NK-92 (cell line): ENCODE data around the gene ZSCAN5C.
"Not testable (repeated sequence)": the region's sequence is repeated elsewhere in the genome, so short reads cannot be mapped to it uniquely, and the experiment has no call there.

Source experiments
- DNase-seq: peaks from one replicate; lab custom pipeline; 2025; ENCODE audit not compliant: unreplicated experiment; lab: John Stamatoyannopoulos, UW

ZSCAN5C gene

DNA sequence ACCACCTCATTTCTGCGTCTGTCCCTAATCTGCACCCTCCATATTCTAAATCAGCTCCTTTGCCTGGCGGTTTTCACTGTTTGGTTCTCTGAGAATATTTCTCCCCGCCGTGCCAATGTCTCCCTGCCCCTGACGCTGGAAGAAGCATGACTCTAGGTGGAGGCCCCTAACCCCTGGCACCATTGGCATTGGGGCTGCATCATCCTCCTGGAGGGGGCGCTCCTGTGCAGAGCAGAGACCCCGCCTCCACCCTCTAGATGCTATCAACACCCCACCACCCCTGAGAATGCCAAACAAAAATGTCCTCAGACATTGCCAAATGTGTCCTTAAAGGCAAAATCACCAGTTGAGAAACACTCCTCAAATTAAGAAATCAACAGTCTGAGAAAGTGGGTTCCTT is 11.0 kb upstream of the ZSCAN5C start:
- no peak for DNase-seq

DNA sequence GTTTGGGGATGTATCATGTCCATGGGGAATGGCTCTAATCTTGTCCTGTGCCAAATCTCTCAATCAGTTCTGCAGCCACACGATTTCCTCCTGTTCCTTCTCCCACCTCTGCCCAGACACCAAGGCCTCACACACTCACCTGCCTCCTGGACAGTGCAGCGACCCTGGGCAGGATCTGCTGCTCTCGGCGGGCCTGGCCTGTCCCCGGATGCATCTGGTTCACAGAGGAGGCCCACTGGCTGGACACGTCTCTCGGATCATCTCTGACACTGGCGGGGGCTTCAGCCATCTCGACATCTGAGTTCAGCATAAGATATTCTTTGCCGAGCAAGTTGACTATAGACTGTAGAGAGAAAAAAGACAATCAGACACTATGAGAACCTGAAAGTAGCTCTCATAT is 10.4 kb upstream of the ZSCAN5C start:
- no peak for DNase-seq

DNA sequence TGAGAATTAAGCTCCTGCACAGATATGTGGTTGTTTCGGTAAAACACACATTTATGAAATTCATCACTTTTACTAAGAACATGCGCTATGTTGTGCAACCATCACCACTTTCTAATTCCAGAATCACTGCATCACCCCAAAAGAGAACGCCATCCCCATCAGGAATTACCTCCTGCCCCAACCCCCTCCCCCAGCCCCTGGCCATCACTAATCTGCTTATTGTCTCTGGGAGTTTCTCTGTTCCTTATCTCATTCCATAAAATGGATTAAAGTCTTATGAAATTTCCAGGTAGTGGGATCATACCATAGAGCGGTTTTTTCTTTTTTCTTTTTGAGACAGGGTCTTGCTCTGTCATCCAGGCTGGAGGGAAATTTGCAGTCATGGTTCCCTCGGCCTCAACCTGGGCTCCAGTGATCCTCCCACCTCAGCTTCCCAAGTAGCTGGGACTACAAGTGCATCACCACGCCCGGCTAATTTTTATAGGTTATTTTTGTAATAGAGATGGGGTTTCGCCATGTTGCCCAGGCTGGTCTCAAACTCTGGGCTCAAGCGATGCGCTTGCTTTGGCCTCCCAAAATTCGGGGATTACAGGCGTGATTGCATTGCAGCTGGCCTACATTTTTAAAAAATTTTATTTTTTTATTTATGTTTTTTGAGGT is 8.0 kb upstream of the ZSCAN5C start:
- DNase-seq = no peak

- DNase-seq = not testable (repeated sequence)
Observed at GRCh38 chr19:56197646-56198045, 4.4 kb upstream of the ZSCAN5C start, which contains the start of gene ZSCAN5B. Gene ZSCAN5B (minus strand): TSS chr19:56197783. CDS start chr19:56193052, 4,731 bp downstream.

DNA sequence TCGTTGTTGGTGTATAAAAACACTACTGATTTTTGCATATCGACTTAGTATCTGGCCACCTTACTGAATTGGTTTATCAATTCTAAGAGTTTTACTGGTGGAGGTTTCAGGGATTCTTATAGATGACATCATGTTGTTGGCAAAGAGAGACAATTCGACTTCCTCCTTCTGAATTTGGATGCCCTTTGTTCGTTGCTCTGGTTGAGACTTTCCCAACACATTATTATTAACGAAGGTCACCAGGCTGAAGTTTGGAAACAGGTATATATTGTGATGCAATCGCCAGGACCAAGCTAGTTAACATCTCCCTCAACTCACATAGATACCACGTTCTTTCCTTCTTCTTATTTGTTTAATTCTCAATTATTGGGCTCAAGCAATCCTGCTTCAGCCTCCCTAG is 2.4 kb upstream of the ZSCAN5C start:
- no peak for DNase-seq

- not testable (repeated sequence) for DNase-seq
Observed at GRCh38 chr19:56207581-56207980, 5.5 kb downstream of the ZSCAN5C start.

GRCh38 chr19:56209091-56209490 is 7.0 kb downstream of the ZSCAN5C start:
- no peak for DNase-seq

GRCh38 chr19:56210036-56210435 is 8.0 kb downstream of the ZSCAN5C start:
- not testable (repeated sequence) for DNase-seq

DNA sequence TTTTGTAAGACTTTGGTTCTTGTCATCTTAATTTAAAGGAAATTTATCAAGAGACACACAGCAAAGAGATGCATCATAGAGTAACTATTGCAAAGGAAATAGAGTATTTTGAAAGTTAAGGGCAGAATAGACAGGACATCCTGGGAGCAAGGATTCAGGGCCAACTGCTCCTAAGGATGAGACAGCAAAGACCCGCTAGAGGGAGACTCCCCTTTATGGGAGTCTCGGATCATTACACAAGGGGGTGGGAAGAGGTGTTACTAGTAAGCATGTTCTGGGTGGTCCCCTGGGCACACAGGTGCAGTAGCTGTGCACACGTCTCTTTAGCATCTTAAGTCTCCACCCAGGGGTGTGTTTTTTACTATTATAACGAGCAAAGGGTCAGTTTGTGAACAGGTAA is 9.6 kb downstream of the ZSCAN5C start:
- DNase-seq = no peak

DNA sequence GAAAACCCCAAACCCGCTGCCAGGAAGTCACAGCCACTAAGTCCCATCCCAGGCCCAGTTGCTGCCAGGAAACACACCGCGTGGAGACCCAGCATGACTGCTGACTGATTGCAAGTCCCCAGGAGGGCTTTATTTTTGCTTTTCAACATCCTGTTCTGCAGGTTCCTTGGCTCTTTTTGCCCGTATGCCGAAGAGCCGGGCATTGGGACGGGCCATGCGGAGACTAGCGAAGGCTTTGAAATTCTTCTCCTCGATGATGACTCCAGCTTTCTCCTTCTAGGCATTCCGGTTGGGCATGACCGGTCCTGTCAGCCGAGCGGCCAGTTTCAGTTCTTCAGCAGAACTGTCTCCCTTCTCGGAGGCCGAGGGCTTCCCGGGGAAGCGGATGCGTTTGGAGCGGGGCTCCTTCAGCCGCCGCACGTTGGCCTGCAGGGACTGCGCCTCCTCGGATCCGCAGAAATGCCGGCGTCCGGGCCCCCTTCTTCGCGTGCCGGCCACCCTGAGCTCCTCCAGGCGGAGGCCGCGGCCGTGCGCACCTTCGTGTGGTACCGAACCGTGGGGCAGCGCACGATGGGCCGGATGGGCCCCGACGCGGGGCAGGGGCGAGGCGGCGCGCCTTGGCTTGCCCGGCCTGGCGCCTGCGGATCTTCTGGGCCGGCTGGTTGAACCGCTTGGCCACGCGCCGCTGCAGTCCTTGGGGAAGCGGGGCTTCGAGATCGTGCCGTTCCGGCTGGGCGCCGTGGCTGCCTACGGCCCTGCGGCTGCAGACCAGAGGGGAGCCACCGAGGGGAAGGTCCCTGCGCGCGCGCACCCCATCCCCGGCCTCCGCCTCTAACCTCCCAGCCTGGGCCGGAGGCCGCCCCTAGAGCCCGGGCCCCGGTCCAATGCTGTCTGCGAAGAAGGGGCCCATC is 15.2 kb downstream of the ZSCAN5C start:
- DNase-seq = no peak

GRCh38 chr19:56218961-56219360 is 16.9 kb downstream of the ZSCAN5C start:
- DNase-seq = no peak

DNA sequence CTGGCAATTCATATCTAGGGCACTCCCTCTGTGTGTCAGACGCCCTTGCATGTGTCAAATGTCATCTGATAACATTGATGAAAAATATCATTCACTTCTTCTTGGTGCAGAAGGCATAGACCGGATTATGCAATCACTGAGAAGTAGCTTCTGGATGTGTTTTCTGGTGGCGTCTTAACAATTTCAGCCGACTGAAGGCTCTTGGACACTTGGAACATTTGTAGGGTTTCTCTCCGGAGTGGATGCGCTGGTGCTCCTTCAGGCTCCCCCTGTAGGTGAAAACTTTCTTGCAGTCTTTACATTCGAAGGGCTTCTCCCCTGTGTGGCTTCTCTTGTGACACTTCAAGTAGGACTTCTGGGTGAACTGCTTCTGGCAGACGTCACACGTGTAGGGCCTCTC is 19.4 kb downstream of the ZSCAN5C start:
- DNase-seq = not testable (repeated sequence)

GRCh38 chr19:56221851-56222250 is 19.8 kb downstream of the ZSCAN5C start:
- no peak for DNase-seq

GRCh38 chr19:56222901-56223300 is 20.8 kb downstream of the ZSCAN5C start:
- DNase-seq = no peak

GRCh38 chr19:56223481-56223880 is 21.4 kb downstream of the ZSCAN5C start:
- DNase-seq = no peak

DNA sequence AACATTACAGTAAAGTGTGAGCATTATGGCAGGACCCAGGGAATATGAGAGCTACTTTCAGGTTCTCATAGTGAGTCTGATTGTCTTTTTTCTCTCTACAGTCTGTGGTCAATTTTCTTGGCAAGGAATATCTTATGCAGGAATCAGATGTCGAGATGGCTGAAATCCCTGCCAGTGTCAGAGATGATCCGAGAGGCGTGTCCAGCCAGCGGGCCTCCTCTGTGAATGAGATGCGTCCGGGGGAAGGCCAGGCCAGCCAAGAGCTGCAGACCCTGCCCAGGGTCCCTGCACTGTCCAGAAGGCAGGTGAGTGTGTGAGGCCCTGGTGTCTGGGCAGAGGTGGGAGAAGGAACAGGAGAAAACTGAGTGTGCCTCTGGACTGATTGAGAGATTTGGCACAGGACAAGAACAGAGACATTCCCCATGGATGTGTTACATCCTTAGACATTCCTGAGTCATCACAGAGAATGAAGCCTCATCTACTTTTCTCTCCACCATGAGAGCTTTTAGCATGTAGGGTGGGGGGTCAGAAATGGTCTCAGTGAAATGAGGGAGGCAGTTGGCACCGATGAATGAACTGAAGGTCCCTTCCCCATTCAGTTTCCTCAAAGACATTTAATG is 43.2 kb downstream of the ZSCAN5C start:
- DNase-seq = no peak

DNA sequence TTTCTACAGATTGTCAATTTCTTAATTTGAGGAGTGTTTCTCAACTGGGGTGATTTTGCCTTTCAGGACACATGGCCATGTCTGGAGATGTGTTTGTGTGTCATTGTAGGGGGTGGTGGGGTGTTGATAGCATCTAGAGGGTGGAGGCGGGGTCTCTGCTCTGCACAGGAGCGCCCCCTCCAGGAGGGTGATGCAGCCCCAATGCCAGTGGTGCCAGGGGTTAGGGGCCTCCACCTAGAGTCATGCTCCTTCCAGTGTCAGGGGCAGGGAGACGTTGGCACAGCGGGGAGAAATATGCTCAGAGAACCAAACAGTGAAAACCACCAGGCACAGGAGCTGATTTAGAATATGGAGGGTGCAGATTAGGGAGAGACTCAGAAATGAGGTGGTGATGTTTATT is 43.7 kb downstream of the ZSCAN5C start:
- DNase-seq = not testable (repeated sequence)

GRCh38 chr19:56248736-56249338 is 46.8 kb downstream of the ZSCAN5C start:
- not testable (repeated sequence) for DNase-seq

DNA sequence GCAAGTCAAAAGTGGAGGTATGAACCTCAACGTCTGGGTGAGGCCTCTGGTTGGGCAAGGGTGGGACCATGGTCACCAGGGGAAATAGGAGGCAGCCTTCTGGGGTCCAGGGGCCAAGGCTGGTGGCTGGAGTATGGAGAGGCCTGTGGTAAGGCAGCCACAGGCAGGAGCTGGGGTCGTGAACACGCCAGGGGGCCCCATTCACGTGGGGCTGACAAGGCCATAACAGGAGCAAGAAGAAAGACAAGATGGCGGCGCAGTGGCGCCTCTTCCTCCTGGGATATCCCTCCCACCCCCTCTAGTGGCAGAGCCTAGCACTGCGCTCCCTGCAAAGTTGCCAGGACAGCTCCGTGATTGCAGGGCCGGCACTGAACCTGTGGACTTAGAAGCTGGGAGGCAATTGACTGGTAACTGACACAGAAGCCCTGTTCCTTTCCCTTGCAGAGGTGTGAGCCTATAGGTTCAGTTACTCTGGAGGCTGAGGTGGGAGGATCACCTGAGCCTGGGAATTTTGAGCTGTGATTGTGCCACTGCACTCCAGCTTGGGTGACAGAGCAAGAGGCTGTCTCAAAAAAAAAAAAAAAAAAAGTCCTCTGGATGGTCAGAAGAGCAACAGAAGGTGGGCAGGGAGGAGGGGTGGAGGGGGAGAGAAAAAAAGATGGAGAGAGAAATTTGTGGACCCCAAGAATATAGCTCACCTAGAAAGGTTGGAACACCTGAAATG is 50.8 kb downstream of the ZSCAN5C start:
- DNase-seq = no peak

- DNase-seq = no peak
Observed at GRCh38 chr19:56253737-56254136, 51.7 kb downstream of the ZSCAN5C start.

GRCh38 chr19:56258272-56258671 is 56.2 kb downstream of the ZSCAN5C start:
- DNase-seq = no peak
